Hepatocyte (in vitro differentiated cells): ENCODE measurements around the gene TRPM1.

ENCODE experiments used
- CTCF ChIP-seq: fragments of 200-600 bp; sonication (generic); IDR thresholded peaks from 2 replicates; pipeline ENCODE4 v1.5.1; 2016; ENCODE audit warnings: antibody characterized with exemption, mild to moderate bottlenecking; ENCODE audit not compliant: poor library complexity
- EZH2 ChIP-seq: fragments of 200-600 bp; sonication (generic); IDR thresholded peaks from 2 replicates; pipeline ENCODE4 v1.6.1; 2016; ENCODE audit warnings: antibody characterized with exemption, mild to moderate bottlenecking, borderline replicate concordance
- EZH2phosphoT487 ChIP-seq: fragments of 200-600 bp; sonication (generic); IDR thresholded peaks from one replicate; pipeline ENCODE4 v1.6.1; 2018; ENCODE audit warnings: antibody characterized with exemption, mild to moderate bottlenecking, low read depth, moderate library complexity; ENCODE audit not compliant: unreplicated experiment, severe bottlenecking

GRCh38 chr15:31014608-31014925 lies 87.0 kb downstream of the TRPM1 start:
- TF ChIP-seq EZH2 (no peak), CTCF (no peak), EZH2phosphoT487 (no peak)
